IPS DF 6.9 (cell line): ENCODE results near the gene AGRN.

ENCODE experiments used
- DNase-seq: peaks from one replicate; pipeline ENCODE4 v3.0.0-alpha.2; 2013; ENCODE audit warnings: low read depth, low spot score
- H3K27ac ChIP-seq: one replicate; pipeline ENCODE4 v1.5.1; 2013; ENCODE audit warnings: low read length, control low read depth
- H3K27me3 ChIP-seq: 2 replicates; pipeline ENCODE4 v1.6.1; 2013; ENCODE audit warnings: mild to moderate bottlenecking, low read length; ENCODE audit not compliant: control insufficient read depth, insufficient read depth
- H3K36me3 ChIP-seq: 2 replicates; pipeline ENCODE4 v1.6.1; 2013; ENCODE audit warnings: low read length; ENCODE audit not compliant: control insufficient read depth, insufficient read depth
- H3K4me1 ChIP-seq: 2 replicates; pipeline ENCODE4 v1.6.1; 2013; ENCODE audit warnings: low read length; ENCODE audit not compliant: control insufficient read depth, insufficient read depth
- H3K4me3 ChIP-seq: 2 replicates; pipeline ENCODE4 v1.5.1; 2013; ENCODE audit warnings: mild to moderate bottlenecking, low read length
- H3K9me3 ChIP-seq: 2 replicates; pipeline ENCODE4 v1.6.1; 2013; ENCODE audit warnings: low read length, inconsistent platforms; ENCODE audit not compliant: control insufficient read depth, insufficient read depth
- WGBS: extraction: QIAGEN DNeasy Blood & Tissue Kit; methylation state at CpG from one replicate; pipeline ENCODE4 v1.1.7; 2013; ENCODE audit warnings: mixed read lengths, missing lambda C conversion rate; ENCODE audit not compliant: insufficient read length, insufficient coverage; 5-methylcytosine and 5-hydroxymethylcytosine counted together

Gene AGRN

DNA sequence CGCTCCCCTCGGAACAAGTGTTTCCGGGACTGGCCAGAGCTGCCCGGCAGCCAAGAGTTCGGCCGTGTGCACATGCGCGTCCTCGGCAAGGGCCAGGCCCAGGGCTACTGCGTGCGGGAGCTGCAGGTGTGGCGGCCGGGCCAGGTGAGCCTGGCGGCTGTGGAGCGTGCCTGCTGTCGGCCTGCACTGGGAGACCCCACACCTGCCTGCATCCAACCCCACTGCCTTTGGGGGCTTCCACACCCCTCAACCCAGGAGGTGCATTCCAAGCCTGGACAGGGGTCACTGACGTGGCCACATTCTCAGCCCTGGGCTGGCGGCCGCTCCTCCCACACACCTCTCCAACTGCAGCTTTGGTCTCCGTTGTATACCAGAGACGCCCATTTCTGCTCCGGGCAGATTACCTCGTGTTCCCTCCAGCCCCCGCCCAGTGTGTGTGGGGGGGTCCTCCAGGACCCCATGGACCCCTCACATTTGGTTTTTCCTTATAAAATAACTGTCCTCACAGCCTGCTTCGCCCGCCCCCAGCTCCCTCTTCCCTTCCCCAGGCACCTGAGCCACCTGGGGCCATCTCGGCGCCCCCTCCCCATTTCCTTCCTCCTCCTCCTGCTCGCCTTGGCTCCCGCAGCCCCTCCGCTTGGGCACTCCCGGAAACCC is 48.1 kb downstream of the AGRN start:
- no peak for DNase-seq
- H3K4me3 ChIP-seq = peak overlapping the region; percentile 70; the same call in 1 of the 2 replicates
- H3K27ac ChIP-seq = no peak overlapping the region
- no peaks in the 10 kb centered on the region for H3K9me3 ChIP-seq
- H3K27me3 ChIP-seq = peaks cover 3% of the 10 kb centered on the region; the same call in 1 of the 2 replicates
- no peaks in the 10 kb centered on the region for H3K36me3 ChIP-seq
- WGBS = no CpG with 5 or more reads among the region's 32 CpGs
- H3K4me1 ChIP-seq = peaks cover 12% of the 10 kb centered on the region; the same call in 1 of the 2 replicates

- H3K4me1 ChIP-seq = peaks cover 12% of the 10 kb centered on the region; the same call in 1 of the 2 replicates
- peaks cover 3% of the 10 kb centered on the region; the same call in 1 of the 2 replicates for H3K27me3 ChIP-seq
- no peaks in the 10 kb centered on the region for H3K36me3 ChIP-seq
- H3K9me3 ChIP-seq = no peaks in the 10 kb centered on the region
- WGBS = no CpG with 5 or more reads among the region's 55 CpGs
- H3K27ac ChIP-seq = no peak overlapping the region
- DNase-seq = no peak
- H3K4me3 ChIP-seq = peak overlapping the region; percentile 70; the same call in 1 of the 2 replicates
Measured at GRCh38 chr1:1068517-1069055, 48.7 kb downstream of the AGRN start.

GRCh38 chr1:1069056-1069710 is 49.3 kb downstream of the AGRN start:
- peaks cover 3% of the 10 kb centered on the region; the same call in 1 of the 2 replicates for H3K27me3 ChIP-seq
- H3K27ac ChIP-seq = no peak overlapping the region
- peaks cover 7% of the 10 kb centered on the region; the same call in 1 of the 2 replicates for H3K4me1 ChIP-seq
- DNase-seq = no peak
- peak overlapping the region; percentile 70; the same call in 1 of the 2 replicates for H3K4me3 ChIP-seq
- no CpG with 5 or more reads among the region's 75 CpGs for WGBS
- no peaks in the 10 kb centered on the region for H3K9me3 ChIP-seq
- no peaks in the 10 kb centered on the region for H3K36me3 ChIP-seq

GRCh38 chr1:1069711-1070676 is 50.1 kb downstream of the AGRN start:
- Histone ChIP-seq H3K27ac (no peak overlapping the region), H3K9me3 (no peaks in the 10 kb centered on the region), H3K4me3 (peak overlapping the region; percentile 70; the same call in 1 of the 2 replicates), H3K27me3 (peaks cover 3% of the 10 kb centered on the region; the same call in 1 of the 2 replicates), H3K36me3 (no peaks in the 10 kb centered on the region), H3K4me1 (peaks cover 5% of the 10 kb centered on the region; the same call in 1 of the 2 replicates)
- DNase-seq = no peak
- WGBS = no CpG with 5 or more reads among the region's 40 CpGs

DNA sequence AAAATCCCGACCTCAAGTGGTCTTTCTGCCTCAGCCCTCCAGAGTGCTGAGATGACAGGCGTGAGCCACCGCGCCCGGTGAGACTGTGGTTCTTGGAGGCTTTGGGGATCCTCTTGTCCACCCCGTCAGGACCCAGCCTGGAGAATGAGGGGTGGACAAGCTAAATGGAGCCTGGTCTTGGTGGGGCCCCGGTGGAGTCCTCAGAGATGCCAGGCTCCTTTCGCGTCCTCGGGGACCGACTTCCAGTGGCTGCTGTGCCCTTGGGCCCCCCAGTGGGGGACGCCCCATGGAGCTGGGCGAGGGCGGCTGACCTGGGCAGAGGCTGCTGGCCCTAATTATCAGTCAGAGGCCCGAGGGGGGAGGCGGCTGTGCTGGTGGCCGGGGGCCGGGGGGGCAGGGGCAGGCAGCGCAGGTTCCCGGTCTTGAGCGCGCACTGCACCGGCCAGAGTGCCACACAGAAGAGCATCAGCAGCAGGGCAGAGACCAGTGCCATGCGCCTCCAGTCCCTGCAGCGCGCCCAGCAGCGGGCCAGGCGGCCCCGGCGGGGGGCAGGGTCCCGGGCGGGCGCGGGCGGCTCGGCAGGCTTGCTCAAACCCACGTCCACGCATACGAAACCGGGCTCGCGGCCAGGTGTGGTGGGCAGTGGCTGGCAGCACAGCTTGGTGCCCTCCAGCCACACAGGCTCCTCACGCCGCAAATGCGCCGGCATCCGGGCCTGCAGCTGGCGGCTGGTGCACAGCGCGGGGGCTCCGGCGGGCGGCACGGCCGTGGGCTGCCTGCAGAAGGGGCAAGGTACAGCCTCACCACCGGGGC is 51.8 kb downstream of the AGRN start:
- no CpG with 5 or more reads among the region's 56 CpGs for WGBS
- Histone ChIP-seq H3K4me1 (peaks cover 3% of the 10 kb centered on the region; the same call in 1 of the 2 replicates), H3K9me3 (no peaks in the 10 kb centered on the region), H3K27me3 (peaks cover 3% of the 10 kb centered on the region; the same call in 1 of the 2 replicates), H3K27ac (no peak overlapping the region), H3K4me3 (no peak overlapping the region), H3K36me3 (no peaks in the 10 kb centered on the region)
- DNase-seq = no peak

GRCh38 chr1:1072299-1072848 is 52.5 kb downstream of the AGRN start:
- Histone ChIP-seq H3K4me1 (peaks cover 3% of the 10 kb centered on the region; the same call in 1 of the 2 replicates), H3K36me3 (no peaks in the 10 kb centered on the region), H3K27me3 (peaks cover 3% of the 10 kb centered on the region; the same call in 1 of the 2 replicates), H3K9me3 (no peaks in the 10 kb centered on the region), H3K4me3 (no peak overlapping the region), H3K27ac (no peak overlapping the region)
- DNase-seq = no peak
- no CpG with 5 or more reads among the region's 21 CpGs for WGBS

GRCh38 chr1:1072849-1073742 is 53.2 kb downstream of the AGRN start:
- no peaks in the 10 kb centered on the region for H3K36me3 ChIP-seq
- no peak for DNase-seq
- WGBS = no CpG with 5 or more reads among the region's 28 CpGs
- H3K4me1 ChIP-seq = peaks cover 3% of the 10 kb centered on the region; the same call in 1 of the 2 replicates
- no peaks in the 10 kb centered on the region for H3K9me3 ChIP-seq
- H3K27ac ChIP-seq = no peak overlapping the region
- peaks cover 3% of the 10 kb centered on the region; the same call in 1 of the 2 replicates for H3K27me3 ChIP-seq
- no peak overlapping the region for H3K4me3 ChIP-seq

DNA sequence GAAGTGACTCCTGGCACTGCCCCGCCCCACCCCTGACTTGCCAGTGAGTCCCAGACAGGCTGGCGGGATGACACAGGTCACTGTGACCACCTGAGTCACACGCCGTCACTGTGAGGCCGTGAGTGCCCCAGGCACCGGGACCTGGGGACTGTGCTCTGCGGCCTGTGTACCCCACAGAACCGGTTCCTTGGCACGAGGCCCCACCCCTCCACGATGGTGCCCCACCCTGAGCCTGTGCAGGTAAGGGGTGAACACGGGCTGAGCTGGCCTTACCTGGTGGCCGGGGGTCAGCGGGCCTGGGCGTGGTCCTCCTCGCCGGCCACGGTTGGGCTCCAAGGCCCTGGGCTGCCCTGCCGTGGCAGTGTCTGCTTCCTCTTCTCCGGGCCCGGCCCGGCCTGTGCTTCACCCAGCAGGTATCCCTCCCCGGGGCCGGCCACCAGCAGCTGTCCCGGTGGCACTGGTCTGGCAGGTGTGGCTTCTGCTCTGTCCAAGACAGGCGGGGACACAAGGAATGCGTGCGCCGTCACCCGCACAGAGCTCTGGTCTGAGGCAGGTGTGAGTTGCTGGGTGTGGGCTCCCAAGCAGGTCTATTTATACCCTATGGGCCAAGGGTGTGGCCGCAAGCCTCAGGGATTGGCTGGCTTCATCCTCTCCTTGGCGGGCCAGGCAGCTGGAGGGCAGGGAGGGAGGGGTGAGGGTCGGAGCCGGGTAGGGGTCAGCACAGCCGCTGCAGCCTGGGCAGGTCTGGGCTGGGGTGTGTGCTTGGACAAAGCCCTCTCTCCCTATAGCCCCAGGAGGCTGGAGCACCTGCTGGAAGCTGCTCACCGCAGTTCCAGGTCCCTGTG is 54.0 kb downstream of the AGRN start, which contains the start of gene RNF223:
Gene RNF223 (minus strand): TSS at position 564 of the 845 bp plus-strand sequence. CDS start 1,740 bp downstream, outside the sequence.
- Histone ChIP-seq H3K27me3 (peaks cover 3% of the 10 kb centered on the region; the same call in 1 of the 2 replicates), H3K4me1 (peaks cover 3% of the 10 kb centered on the region; the same call in 1 of the 2 replicates), H3K9me3 (no peaks in the 10 kb centered on the region), H3K27ac (no peak within 1 kb of the TSS), H3K36me3 (no peaks in the 10 kb centered on the region), H3K4me3 (no peak within 1 kb of the TSS)
- DNase-seq = no peak
- no CpG with 5 or more reads among the region's 35 CpGs for WGBS
